Prostate gland (tissue), 2 donors: ENCODE data around the gene S100A16. TPM values are rescaled to one million over a fixed set of nuclear protein-coding genes. Genes with fewer than 3 reads are reported as not detected.
A peak's percentile ranks its signal among the peaks of the same experiment; 100 is the strongest.

Experiments
- DNase-seq: peaks from one replicate; pipeline ENCODE4 v3.0.0-alpha.2; 2019; ENCODE audit warnings: low spot score
- H3K27ac ChIP-seq, 2 donors: fragments of 200-600 bp; sonication (generic); 2 replicates each; pipeline ENCODE4 v1.5.1; 2017 to 2019
- H3K27me3 ChIP-seq: fragments of 200-600 bp; sonication (generic); replicated peaks from 2 replicates; pipeline ENCODE4 v1.5.1; 2019; ENCODE audit not compliant: insufficient read depth
- H3K36me3 ChIP-seq, 2 donors: fragments of 200-600 bp; sonication (generic); 1 replicate in 1 of 2; 2 replicates in 1 of 2; pipeline versions ENCODE4 v1.5.1 to v1.8.1; 2017 to 2019
- H3K4me1 ChIP-seq: fragments of 200-600 bp; sonication (generic); replicated peaks from 2 replicates; pipeline ENCODE4 v1.5.1; 2019
- H3K4me3 ChIP-seq, 2 donors: fragments of 200-600 bp; sonication (generic); 2 replicates each; pipeline ENCODE4 v1.5.1; 2017 to 2019
- H3K9me3 ChIP-seq: fragments of 200-600 bp; sonication (generic); 2 replicates; pipeline ENCODE4 v1.5.1; 2017
- POLR2A ChIP-seq: fragments of 450-650 bp; IDR thresholded peaks from one replicate; pipeline ENCODE4 v1.6.1; 2016; ENCODE audit warnings: antibody characterized with exemption, mild to moderate bottlenecking
- POLR2AphosphoS5 ChIP-seq: sonication (generic); formaldehyde crosslinking; IDR thresholded peaks from one replicate; pipeline ENCODE4 v1.6.1; 2017; ENCODE audit warnings: antibody characterized with exemption
- WGBS: methylation state at CpG from one replicate; pipeline ENCODE4 v1.1.5; 2018; 5-methylcytosine and 5-hydroxymethylcytosine counted together
- intact Hi-C: fragments of 100-400 bp; cut with DNase I; formaldehyde crosslinking; loops from one replicate; pipeline ENCODE4 v1.14.2; 2022
- total RNA-seq, 2 donors: library from RNA; depleted of rRNA; stranded (reverse); fragments of >200 nt; gene quantifications; one replicate each; pipeline ENCODE4 v1.1.0, GENCODE V29; 2016
- TF ChIP-seq, protein P1 (sequence below), 4 experiments: fragments of 200-600 bp in 2 of 4; fragments of 450-650 bp in 2 of 4; sonication (generic) in 2 of 4; IDR thresholded peaks; 1 replicate in 3 of 4; 2 replicates in 1 of 4; pipeline ENCODE4 v1.5.1; 2016 to 2019; ENCODE audit warnings: antibody characterized with exemption in 4 of 4, mild to moderate bottlenecking in 2 of 4, moderate library complexity in 2 of 4

S100A16 gene
- total RNA-seq, 2 donors from 2014 or later: 78.4 to 165 TPM

DNA sequence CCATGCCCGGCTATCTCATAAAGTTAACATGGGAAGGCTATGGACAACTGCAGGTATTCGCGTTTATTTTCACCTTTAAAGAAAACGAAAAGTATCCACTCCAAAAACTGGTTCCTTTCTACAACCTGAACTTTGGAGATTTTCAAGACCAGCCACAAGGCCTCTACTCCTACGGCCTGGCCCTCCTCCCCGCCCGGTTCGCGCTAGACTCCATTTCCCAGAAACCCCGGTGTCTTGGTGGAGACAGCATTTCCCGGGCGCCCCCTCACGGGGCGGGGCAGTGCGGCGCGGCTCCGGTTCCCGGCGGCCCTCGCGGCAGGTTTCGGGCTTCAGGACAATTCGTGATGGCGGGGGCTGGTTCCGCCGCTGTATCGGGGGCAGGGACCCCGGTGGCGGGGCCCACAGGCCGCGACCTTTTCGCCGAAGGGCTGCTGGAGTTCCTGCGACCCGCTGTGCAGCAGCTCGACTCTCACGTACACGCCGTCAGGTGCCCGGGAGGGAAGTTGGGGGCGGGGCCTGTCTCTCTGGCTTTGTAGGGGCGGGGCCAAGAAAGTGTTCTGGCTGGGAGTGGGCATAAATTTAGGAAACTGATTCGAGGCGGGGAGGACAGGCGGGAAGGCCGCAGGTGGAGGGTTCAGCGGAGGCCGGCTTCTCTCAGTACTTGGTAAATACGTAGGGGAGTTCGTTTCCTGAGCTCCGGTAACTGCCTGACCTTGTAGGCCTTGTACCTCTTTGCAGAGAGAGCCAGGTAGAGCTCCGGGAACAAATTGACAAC is 45.6 kb upstream of the S100A16 start, which contains the start of gene SNAPIN:
Gene SNAPIN (plus strand): TSS at position 304 of the 775 bp plus-strand sequence. CDS start 41 bp downstream, at position 345.
- intact Hi-C loops: loop anchor here (2.0 kb wide), 1 partner anchor 24 kb away; the partner anchor contains the start of gene CHTOP

DNA sequence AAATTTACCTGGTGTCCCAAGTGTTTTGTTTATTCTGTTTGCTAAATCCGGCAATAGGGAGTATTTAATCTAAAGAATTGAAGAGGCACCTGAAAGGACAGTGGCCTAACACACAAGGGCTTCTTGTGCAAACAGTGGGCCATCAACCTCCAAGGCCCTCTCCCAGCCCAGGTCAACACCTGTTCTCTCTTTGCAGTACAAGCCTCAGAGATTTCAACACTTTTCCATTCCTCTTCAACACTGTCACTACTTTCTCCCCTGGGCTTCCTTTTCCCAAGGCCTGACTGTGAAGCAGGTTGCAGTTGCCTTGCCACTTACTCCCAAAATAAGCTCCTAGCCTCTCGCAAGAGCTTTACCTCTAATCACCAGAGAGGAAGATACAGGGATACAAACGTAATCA is 42.4 kb upstream of the S100A16 start:
- H3K36me3 ChIP-seq: no peaks in the 10 kb centered on the region
- 78% methylated on average over 3 of the region's 3 CpGs for WGBS
- H3K4me3 ChIP-seq: no peak overlapping the region
- intact Hi-C loops: no loop called here
- no peaks in the 10 kb centered on the region for H3K9me3 ChIP-seq
- H3K27ac ChIP-seq: no peak overlapping the region
- H3K4me1 ChIP-seq: no peaks in the 10 kb centered on the region
- no peak for TF ChIP-seq POLR2A
- TF ChIP-seq, protein P1, sequence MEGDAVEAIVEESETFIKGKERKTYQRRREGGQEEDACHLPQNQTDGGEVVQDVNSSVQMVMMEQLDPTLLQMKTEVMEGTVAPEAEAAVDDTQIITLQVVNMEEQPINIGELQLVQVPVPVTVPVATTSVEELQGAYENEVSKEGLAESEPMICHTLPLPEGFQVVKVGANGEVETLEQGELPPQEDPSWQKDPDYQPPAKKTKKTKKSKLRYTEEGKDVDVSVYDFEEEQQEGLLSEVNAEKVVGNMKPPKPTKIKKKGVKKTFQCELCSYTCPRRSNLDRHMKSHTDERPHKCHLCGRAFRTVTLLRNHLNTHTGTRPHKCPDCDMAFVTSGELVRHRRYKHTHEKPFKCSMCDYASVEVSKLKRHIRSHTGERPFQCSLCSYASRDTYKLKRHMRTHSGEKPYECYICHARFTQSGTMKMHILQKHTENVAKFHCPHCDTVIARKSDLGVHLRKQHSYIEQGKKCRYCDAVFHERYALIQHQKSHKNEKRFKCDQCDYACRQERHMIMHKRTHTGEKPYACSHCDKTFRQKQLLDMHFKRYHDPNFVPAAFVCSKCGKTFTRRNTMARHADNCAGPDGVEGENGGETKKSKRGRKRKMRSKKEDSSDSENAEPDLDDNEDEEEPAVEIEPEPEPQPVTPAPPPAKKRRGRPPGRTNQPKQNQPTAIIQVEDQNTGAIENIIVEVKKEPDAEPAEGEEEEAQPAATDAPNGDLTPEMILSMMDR (IDR thresholded peaks at IDR 0.05): no peak
- TF ChIP-seq POLR2AphosphoS5: no peak
- H3K27me3 ChIP-seq: no peaks in the 10 kb centered on the region
- DNase-seq: no peak

More for the DNA sequence above, 45.6 kb upstream of the S100A16 start, which contains the start of gene SNAPIN:
- DNase-seq: peak; percentile 87
- Histone ChIP-seq H3K36me3 (peaks cover 0 to 6% of the 10 kb centered on the region in 2 donors), H3K4me3 (peak within 1 kb of the TSS; percentile 67 to 69), H3K9me3 (no peaks in the 10 kb centered on the region), H3K27ac (peak within 1 kb of the TSS; percentile 96), H3K27me3 (no peaks in the 10 kb centered on the region), H3K4me1 (no peaks in the 10 kb centered on the region)
- TF ChIP-seq, protein P1 (IDR thresholded peaks at IDR 0.05): peak in 2 of 4 experiments; percentile 31 to 39
- TF ChIP-seq POLR2AphosphoS5 (peak; percentile 91), POLR2A (peak; percentile 61)
- WGBS: 2% methylated on average over 53 of the region's 53 CpGs

DNA sequence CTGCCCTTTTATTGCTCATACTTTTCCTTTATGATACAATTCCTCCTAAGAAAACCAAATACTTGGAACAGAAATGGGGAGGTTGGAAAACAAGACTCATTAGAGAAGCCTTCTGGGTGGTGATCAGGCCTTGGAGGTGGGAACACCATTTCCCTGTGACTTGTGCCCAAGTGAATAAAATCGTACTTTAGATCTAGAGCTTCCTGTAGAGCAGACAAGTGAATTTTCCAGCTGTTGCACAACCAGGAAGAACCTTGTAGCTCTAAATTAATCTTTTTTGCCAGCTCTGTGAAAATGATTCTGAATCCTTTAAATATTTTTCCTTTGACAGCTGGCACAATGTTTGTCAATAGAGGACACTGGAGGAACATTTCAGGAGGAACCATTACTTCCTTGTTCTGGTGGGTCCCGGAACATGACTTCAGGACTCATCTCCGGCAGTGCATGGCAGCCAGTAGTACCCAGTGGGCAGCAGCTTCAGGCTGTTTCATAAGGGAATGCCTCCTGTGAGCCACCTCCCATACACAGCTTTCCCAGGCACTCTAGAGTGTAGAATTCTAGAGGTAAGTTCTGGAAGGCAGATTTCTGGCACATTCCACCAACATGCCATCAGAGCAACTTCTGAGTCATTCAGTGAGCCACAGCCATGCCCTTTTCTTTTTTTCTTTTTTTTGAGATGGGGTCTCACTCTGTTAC is 40.0 kb upstream of the S100A16 start:
- peak overlapping the region; percentile 28 to 47 for H3K27ac ChIP-seq
- no peaks in the 10 kb centered on the region for H3K27me3 ChIP-seq
- no peaks in the 10 kb centered on the region for H3K9me3 ChIP-seq
- intact Hi-C loops: no loop called here
- WGBS: 55% methylated on average over 3 of the region's 3 CpGs
- H3K36me3 ChIP-seq: no peaks in the 10 kb centered on the region
- H3K4me3 ChIP-seq: no peak overlapping the region
- no peak for DNase-seq
- H3K4me1 ChIP-seq: peaks cover 4% of the 10 kb centered on the region
- TF ChIP-seq POLR2AphosphoS5 (peak; percentile 39), POLR2A (no peak)
- TF ChIP-seq, protein P1 (IDR thresholded peaks at IDR 0.05): no peak

DNA sequence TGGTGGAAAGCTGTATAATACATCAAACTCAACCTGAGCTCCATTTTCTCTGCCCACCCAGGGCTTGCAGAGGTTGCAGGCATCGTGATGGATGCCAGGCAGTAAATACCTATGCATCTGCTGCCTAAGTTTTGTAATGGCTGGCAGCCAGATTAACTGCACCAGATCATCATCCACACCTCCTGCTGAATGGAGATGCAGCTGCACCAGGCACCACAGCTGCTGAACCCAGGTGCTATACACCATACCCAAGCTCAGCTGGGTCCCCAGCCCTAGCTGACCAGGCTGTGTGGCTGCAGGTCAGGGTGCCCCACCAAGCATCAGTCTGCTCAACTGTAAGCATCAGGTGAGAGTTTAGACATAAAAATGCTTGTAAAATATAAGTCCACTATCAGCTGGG is 38.8 kb upstream of the S100A16 start:
- WGBS: 30% methylated on average over 1 of the region's 1 CpG
- peaks cover 4% of the 10 kb centered on the region for H3K4me1 ChIP-seq
- H3K27ac ChIP-seq: no peak overlapping the region
- no peak for DNase-seq
- H3K27me3 ChIP-seq: no peaks in the 10 kb centered on the region
- no peaks in the 10 kb centered on the region for H3K36me3 ChIP-seq
- H3K4me3 ChIP-seq: no peak overlapping the region
- intact Hi-C loops: no loop called here
- TF ChIP-seq POLR2A: no peak
- TF ChIP-seq, protein P1 (IDR thresholded peaks at IDR 0.05): no peak
- H3K9me3 ChIP-seq: no peaks in the 10 kb centered on the region
